NB4 (cell line): ENCODE results near the gene PALM.

Experiments
- CTCF ChIP-seq: IDR thresholded peaks from one replicate; pipeline ENCODE4 v1.5.1; 2012; ENCODE audit warnings: low read depth, low read length
- MAX ChIP-seq: IDR thresholded peaks from 2 replicates; pipeline ENCODE4 v1.6.1; 2011; ENCODE audit warnings: low read depth, low read length
- MYC ChIP-seq: IDR thresholded peaks from 2 replicates; pipeline ENCODE4 v1.6.1; 2011; ENCODE audit warnings: low read depth, low read length
- POLR2A ChIP-seq: IDR thresholded peaks from 2 replicates; pipeline ENCODE4 v1.6.1; 2011; ENCODE audit warnings: mild to moderate bottlenecking; ENCODE audit not compliant: insufficient read length; ENCODE audit errors: extremely low read depth

GRCh38 chr19:738509-739128, 29.9 kb downstream of the PALM start:
- TF ChIP-seq POLR2A, result no peak
- TF ChIP-seq CTCF, result no peak
- TF ChIP-seq MYC, result no peak
- TF ChIP-seq MAX, result no peak
